Endothelial cell of umbilical vein (primary cell): ENCODE results near the gene GRK6. TPM values are rescaled to one million over a fixed set of nuclear protein-coding genes. Genes with fewer than 3 reads are reported as not detected.

Experiments used
- BruUV-seq: library from RNA; stranded (reverse); fragments of 400-500 nt; replicated peaks from 2 replicates; lab custom pipeline; 2021; lab: Mats Ljungman, UMichigan
- CTCF ChIA-PET: fragments of 300-600, 350-600 bp; sonication (Branson Sonifier 250); formaldehyde crosslinking; loops from one replicate; lab custom pipeline; 2021; ENCODE audit warnings: antibody characterized with exemption, inconsistent platforms; lab: Charles Lee
- POLR2A ChIA-PET: fragments of 300-600, 350-600 bp; sonication (Branson Sonifier 250); formaldehyde crosslinking; loops from one replicate; lab custom pipeline; 2021; ENCODE audit warnings: antibody characterized with exemption, inconsistent platforms; lab: Charles Lee
- DNase-seq: peaks from one replicate; pipeline ENCODE4 v3.0.0-alpha.2; 2011; ENCODE audit warnings: low read depth, low spot score
- FAIRE-seq: peaks from 2 replicates; lab custom pipeline; 2011; peaks lifted over from hg19 to GRCh38; lab: Jason Lieb, UNC
- H2AFZ ChIP-seq: 2 replicates; pipeline ENCODE4 v1.6.0; 2012; ENCODE audit warnings: low read depth, low read length, control low read depth, inconsistent platforms
- H3K27ac ChIP-seq: 2 replicates; pipeline ENCODE4 v1.5.1; 2011; ENCODE audit warnings: low read depth, mild to moderate bottlenecking, control low read depth, low read length, moderate library complexity; ENCODE audit not compliant: insufficient read depth
- H3K27me3 ChIP-seq, 2 experiments: 2 replicates each; pipeline versions ENCODE4 v1.6.0 to v1.6.1; 2011; ENCODE audit warnings: low read length in 2 of 2, mixed read lengths in 1 of 2; ENCODE audit not compliant: control insufficient read depth in 2 of 2, insufficient read depth in 2 of 2
- H3K36me3 ChIP-seq, 2 experiments: 2 replicates in 1 of 2; 3 replicates in 1 of 2; pipeline ENCODE4 v1.5.1; 2011; ENCODE audit warnings: low read length in 2 of 2, mild to moderate bottlenecking in 1 of 2, moderate library complexity in 1 of 2; ENCODE audit not compliant: control insufficient read depth in 2 of 2, insufficient read depth in 2 of 2; ENCODE audit errors: extremely low read depth in 1 of 2
- H3K4me1 ChIP-seq: 3 replicates; pipeline ENCODE4 v1.5.1; 2011; ENCODE audit warnings: mild to moderate bottlenecking, low read length; ENCODE audit not compliant: control insufficient read depth, insufficient read depth; ENCODE audit errors: extremely low read depth
- H3K4me2 ChIP-seq: 2 replicates; pipeline ENCODE4 v1.6.1; 2011; ENCODE audit warnings: low read length, control low read depth, mixed read lengths; ENCODE audit not compliant: insufficient read depth
- H3K4me3 ChIP-seq, 3 experiments: fragments of 200-600 bp in 1 of 3; sonication (generic), shearing (Covaris generic) in 1 of 3; replicated peaks in 1 of 3; 2 replicates each; pipeline ENCODE4 v1.5.1; 2011 to 2016; ENCODE audit warnings: control low read depth in 3 of 3, low read length in 3 of 3, mild to moderate bottlenecking in 2 of 3, inconsistent platforms in 1 of 3, low read depth in 1 of 3, moderate library complexity in 1 of 3; ENCODE audit not compliant: insufficient read depth in 1 of 3
- H3K79me2 ChIP-seq: 2 replicates; pipeline ENCODE4 v1.6.0; 2012; ENCODE audit warnings: low read length, inconsistent platforms; ENCODE audit not compliant: control insufficient read depth, insufficient read depth
- H3K9ac ChIP-seq: replicated peaks from 2 replicates; pipeline ENCODE3; 2011; ENCODE audit warnings: low read length, control low read depth; ENCODE audit not compliant: insufficient read depth; ENCODE audit errors: extremely low read depth
- H3K9me1 ChIP-seq: replicated peaks from 3 replicates; pipeline ENCODE4 v1.6.0; 2011; ENCODE audit warnings: mild to moderate bottlenecking, low read length; ENCODE audit not compliant: control insufficient read depth, insufficient read depth; ENCODE audit errors: extremely low read depth
- H3K9me3 ChIP-seq: replicated peaks from 2 replicates; pipeline ENCODE4 v1.5.1; 2012; ENCODE audit warnings: low read length, inconsistent platforms; ENCODE audit not compliant: control insufficient read depth, insufficient read depth
- H4K20me1 ChIP-seq: replicated peaks from 2 replicates; pipeline ENCODE3; 2011; ENCODE audit warnings: mild to moderate bottlenecking, low read length; ENCODE audit not compliant: control insufficient read depth, insufficient read depth; ENCODE audit errors: extremely low read depth
- CTCF ChIP-seq, 2 donors: IDR thresholded peaks; 1 replicate in 1 of 2; 2 replicates in 1 of 2; pipeline ENCODE4 v1.5.1; 2011; ENCODE audit warnings: low read length in 2 of 2, mild to moderate bottlenecking in 2 of 2, moderate library complexity in 2 of 2, control low read depth in 1 of 2, inconsistent platforms in 1 of 2, low read depth in 1 of 2; ENCODE audit not compliant: insufficient read depth in 1 of 2; ENCODE audit errors: extremely low read depth in 1 of 2
- EZH2 ChIP-seq: IDR thresholded peaks from 2 replicates; pipeline ENCODE4 v1.6.1; 2012; ENCODE audit warnings: borderline replicate concordance, low read depth, mild to moderate bottlenecking, moderate library complexity, low read length, inconsistent platforms; ENCODE audit not compliant: severe bottlenecking
- FOS ChIP-seq: IDR thresholded peaks from 2 replicates; pipeline ENCODE4 v1.6.1; 2011; ENCODE audit warnings: mild to moderate bottlenecking, low read length, moderate library complexity, borderline replicate concordance; ENCODE audit not compliant: insufficient read depth
- GATA2 ChIP-seq: IDR thresholded peaks from 2 replicates; pipeline ENCODE4 v1.7.0; 2011; ENCODE audit warnings: low read depth, mild to moderate bottlenecking, moderate library complexity, mixed read lengths, low read length; ENCODE audit not compliant: insufficient read length, insufficient read depth
- JUN ChIP-seq: IDR thresholded peaks from 2 replicates; pipeline ENCODE4 v1.6.1; 2011; ENCODE audit warnings: borderline replicate concordance, low read depth; ENCODE audit not compliant: insufficient read length, insufficient read depth
- MAX ChIP-seq: IDR thresholded peaks from 2 replicates; pipeline ENCODE4 v1.6.1; 2011; ENCODE audit not compliant: insufficient read depth, insufficient read length
- MYC ChIP-seq: IDR thresholded peaks from one replicate; pipeline ENCODE4 v1.6.1; 2011; ENCODE audit warnings: mild to moderate bottlenecking, low read depth, low read length
- POLR2A ChIP-seq: IDR thresholded peaks from 2 replicates; pipeline ENCODE4 v1.6.1; 2012; ENCODE audit warnings: low read depth, mild to moderate bottlenecking, control low read depth, low read length
- POLR2AphosphoS5 ChIP-seq: IDR thresholded peaks from 2 replicates; pipeline ENCODE4 v1.6.1; 2012; ENCODE audit warnings: low read depth, mild to moderate bottlenecking, control low read depth, low read length, moderate library complexity; ENCODE audit not compliant: insufficient read depth
- dilution Hi-C: fragments of 300-500 bp; cut with MboI; formaldehyde crosslinking; loops from one replicate; pipeline ENCODE4 v1.15.0; 2019; ENCODE audit warnings: low sequenced_read_pairs; ENCODE audit not compliant: extremely low pct_ligation_motif_present
- intact Hi-C: fragments of 100-400 bp; cut with micrococcal nuclease; formaldehyde crosslinking; loops from one replicate; pipeline ENCODE4 v1.10.0; 2022
- polyA plus RNA-seq, 4 experiments: library from polyadenylated mRNA; depleted of rRNA in 3 of 4; stranded (reverse) in 3 of 4; unstranded in 1 of 4; fragments of >200 nt; gene quantifications; 2 replicates each; pipeline versions ENCODE4 v1.2.1 to v1.2.3, GENCODE V29; 2011 to 2012; ENCODE audit warnings: missing spikeins in 1 of 4
- total RNA-seq: library from RNA; stranded (reverse); gene quantifications from 2 replicates; pipeline ENCODE4 v1.2.3, GENCODE V29; 2021

Gene GRK6
- total and polyA plus RNA-seq, 2 donors (not counting 3 experiments of a cell fraction or from before 2014, with no cell fraction given), result 28.9 to 36.4 TPM

GRCh38 chr5:177431317-177432142, 5.1 kb downstream of the GRK6 start:
- H3K27me3 ChIP-seq, result no peaks in the 10 kb centered on the region
- no peaks in the 10 kb centered on the region for H3K9me1 ChIP-seq
- POLR2A ChIA-PET, result no interaction called here
- H3K9ac ChIP-seq, result no peak overlapping the region
- dilution Hi-C loops (no loop called here), intact Hi-C loops (no loop called here)
- CTCF ChIA-PET, result interaction anchor here (0.7 to 1.6 kb wide), 4 partner anchors 8 to 29 kb away, joined by 3 read pairs; partner anchors contain the start of gene F12
- H3K4me3 ChIP-seq, result no peak overlapping the region
- FAIRE-seq (no peak), DNase-seq (no peak)
- peaks cover 11 to 31% of the 10 kb centered on the region in 2 experiments for H3K36me3 ChIP-seq
- H2AFZ ChIP-seq, result no peak overlapping the region
- H3K9me3 ChIP-seq, result no peaks in the 10 kb centered on the region
- H3K4me1 ChIP-seq, result peaks cover 8% of the 10 kb centered on the region
- TF ChIP-seq JUN (no peak), EZH2 (no peak), POLR2A (no peak), FOS (no peak), POLR2AphosphoS5 (no peak), GATA2 (no peak), CTCF (IDR thresholded peaks at IDR 0.05; ENCODE audit: extremely low read depth in 1 of 2, insufficient read depth in 1 of 2, low read depth in 1 of 2, low read length in 2 of 2) (no peak), MYC (no peak), MAX (no peak)
- no peak overlapping the region for H3K27ac ChIP-seq
- H3K79me2 ChIP-seq, result peaks cover 27% of the 10 kb centered on the region
- H3K4me2 ChIP-seq, result no peak overlapping the region
- no TSS peak for BruUV-seq
- no peaks in the 10 kb centered on the region for H4K20me1 ChIP-seq
